H1 (cell line): ENCODE data around the gene ASCC3. TPM values are rescaled to one million over a fixed set of nuclear protein-coding genes. Genes with fewer than 3 reads are reported as not detected.

ENCODE experiments used
- CTCF ChIA-PET: fragments of 300-600 bp; sonication (Branson Sonifier 250); formaldehyde crosslinking; loops from one replicate; lab custom pipeline; 2021; ENCODE audit not compliant: partially characterized antibody; lab: Charles Lee
- POLR2A ChIA-PET: fragments of 300-600 bp; sonication (Branson Sonifier 250); formaldehyde crosslinking; loops from one replicate; lab custom pipeline; 2021; ENCODE audit warnings: inconsistent platforms; ENCODE audit not compliant: partially characterized antibody; lab: Charles Lee
- DNase-seq, 2 experiments: peaks; one replicate each; pipeline versions ENCODE4 v3.0.0 to v3.0.0-alpha.2; 2010 to 2022; ENCODE audit warnings: low spot score in 2 of 2, low read depth in 1 of 2, mixed read lengths in 1 of 2
- FAIRE-seq: peaks from 2 replicates; lab custom pipeline; 2011; peaks lifted over from hg19 to GRCh38; lab: Jason Lieb, UNC
- H2AFZ ChIP-seq: 2 replicates; pipeline ENCODE4 v1.8.1; 2012; ENCODE audit warnings: low read length, inconsistent platforms
- H2AK5ac ChIP-seq: 2 replicates; pipeline ENCODE4 v1.6.1; 2013; ENCODE audit warnings: low read depth, low read length
- H2BK120ac ChIP-seq: replicated peaks from 2 replicates; pipeline ENCODE3; 2013; ENCODE audit warnings: low read depth, low read length, inconsistent platforms
- H2BK12ac ChIP-seq: 2 replicates; pipeline ENCODE4 v1.6.1; 2013; ENCODE audit warnings: low read depth, low read length
- H2BK15ac ChIP-seq: 2 replicates; pipeline ENCODE4 v1.6.1; 2013; ENCODE audit warnings: low read length
- H2BK20ac ChIP-seq: 2 replicates; pipeline ENCODE4 v1.6.1; 2013; ENCODE audit warnings: low read length
- H2BK5ac ChIP-seq: 2 replicates; pipeline ENCODE4 v1.6.1; 2013; ENCODE audit warnings: low read depth, low read length
- H3K14ac ChIP-seq: 2 replicates; pipeline ENCODE4 v1.6.1; 2013; ENCODE audit warnings: inconsistent platforms; ENCODE audit not compliant: insufficient read length
- H3K18ac ChIP-seq: 2 replicates; pipeline ENCODE4 v1.6.1; 2013; ENCODE audit warnings: low read length; ENCODE audit errors: extremely low read depth
- H3K23ac ChIP-seq: 2 replicates; pipeline ENCODE4 v1.6.1; 2013; ENCODE audit warnings: inconsistent platforms; ENCODE audit not compliant: insufficient read length
- H3K23me2 ChIP-seq: 2 replicates; pipeline ENCODE4 v1.6.1; 2013; ENCODE audit warnings: low read depth, low read length
- H3K27ac ChIP-seq: 2 replicates; pipeline ENCODE4 v1.6.1; 2011; ENCODE audit warnings: low read depth, low read length, inconsistent platforms
- H3K27me3 ChIP-seq, 4 experiments: replicated peaks in 1 of 4; 1 replicate in 1 of 4; 2 replicates in 3 of 4; pipeline versions ENCODE4 v1.6.1 to v1.8.1; 2011 to 2013; ENCODE audit warnings: low read length in 3 of 4, mild to moderate bottlenecking in 3 of 4, inconsistent platforms in 2 of 4, mixed read lengths in 2 of 4, moderate library complexity in 1 of 4; ENCODE audit not compliant: control insufficient read depth in 3 of 4, insufficient read depth in 3 of 4; ENCODE audit errors: extremely low read depth in 1 of 4
- H3K36me3 ChIP-seq, 4 experiments: 2 replicates each; pipeline versions ENCODE4 v1.6.1 to v1.8.1; 2011 to 2013; ENCODE audit warnings: mild to moderate bottlenecking in 4 of 4, low read length in 3 of 4, moderate library complexity in 2 of 4, control low read depth in 1 of 4, inconsistent platforms in 1 of 4; ENCODE audit not compliant: insufficient read depth in 4 of 4, control insufficient read depth in 2 of 4
- H3K4ac ChIP-seq: replicated peaks from 2 replicates; pipeline ENCODE3; 2013; ENCODE audit warnings: low read length, low read depth, mixed read lengths, inconsistent platforms; ENCODE audit not compliant: insufficient read length
- H3K4me1 ChIP-seq, 4 experiments: replicated peaks in 1 of 4; 1 replicate in 1 of 4; 2 replicates in 3 of 4; pipeline versions ENCODE4 v1.6.1 to v1.8.1; 2011 to 2013; ENCODE audit warnings: low read length in 3 of 4, inconsistent platforms in 2 of 4, mixed read lengths in 1 of 4; ENCODE audit not compliant: insufficient read depth in 4 of 4, control insufficient read depth in 3 of 4
- H3K4me2 ChIP-seq, 2 experiments: 2 replicates each; pipeline versions ENCODE4 v1.6.1 to v1.8.1; 2011 to 2013; ENCODE audit warnings: low read depth in 2 of 2, low read length in 2 of 2, control low read depth in 1 of 2, inconsistent platforms in 1 of 2, mild to moderate bottlenecking in 1 of 2; ENCODE audit not compliant: insufficient read depth in 1 of 2
- H3K4me3 ChIP-seq, 4 experiments: fragments of 200-600, 300-600 bp in 1 of 4; sonication (generic), shearing (Covaris generic), sonication (Bioruptor Twin) in 1 of 4; 2 replicates each; pipeline versions ENCODE4 v1.5.1 to v1.8.1; 2011 to 2016; ENCODE audit warnings: low read length in 4 of 4, low read depth in 3 of 4, control low read depth in 2 of 4, inconsistent platforms in 2 of 4, mild to moderate bottlenecking in 2 of 4, mixed read lengths in 1 of 4, moderate library complexity in 1 of 4; ENCODE audit not compliant: insufficient read depth in 2 of 4; ENCODE audit errors: extremely low read depth in 1 of 4
- H3K56ac ChIP-seq: replicated peaks from 2 replicates; pipeline ENCODE3; 2013; ENCODE audit warnings: low read depth, mild to moderate bottlenecking, mixed read lengths, low read length, inconsistent platforms; ENCODE audit not compliant: insufficient read length
- H3K79me1 ChIP-seq: 2 replicates; pipeline ENCODE4 v1.6.1; 2013; ENCODE audit warnings: low read depth, low read length, control low read depth
- H3K79me2 ChIP-seq, 2 experiments: 2 replicates each; pipeline versions ENCODE4 v1.6.1 to v1.8.1; 2012 to 2013; ENCODE audit warnings: low read length in 2 of 2, mild to moderate bottlenecking in 2 of 2, inconsistent platforms in 1 of 2; ENCODE audit not compliant: insufficient read depth in 2 of 2, control insufficient read depth in 1 of 2
- H3K9ac ChIP-seq, 4 experiments: replicated peaks in 1 of 4; 1 replicate in 1 of 4; 2 replicates in 3 of 4; pipeline versions ENCODE4 v1.6.1 to v1.8.1; 2011 to 2013; ENCODE audit warnings: low read depth in 3 of 4, low read length in 3 of 4, control low read depth in 2 of 4, mild to moderate bottlenecking in 2 of 4, moderate library complexity in 2 of 4, inconsistent platforms in 1 of 4; ENCODE audit errors: extremely low read depth in 1 of 4
- H3K9me3 ChIP-seq, 2 experiments: 2 replicates each; pipeline versions ENCODE4 v1.6.1 to v1.8.1; 2012 to 2013; ENCODE audit warnings: mild to moderate bottlenecking in 2 of 2, moderate library complexity in 2 of 2, control low read depth in 1 of 2, inconsistent platforms in 1 of 2, low read depth in 1 of 2, low read length in 1 of 2, mixed read lengths in 1 of 2; ENCODE audit not compliant: insufficient read depth in 2 of 2
- H4K20me1 ChIP-seq, 2 experiments: replicated peaks in 1 of 2; 2 replicates each; pipeline versions ENCODE3 to v1.8.1; 2011 to 2013; ENCODE audit warnings: inconsistent platforms in 2 of 2, low read length in 2 of 2, mild to moderate bottlenecking in 1 of 2; ENCODE audit not compliant: insufficient read depth in 2 of 2, control insufficient read depth in 1 of 2
- H4K5ac ChIP-seq: 2 replicates; pipeline ENCODE4 v1.6.1; 2013; ENCODE audit warnings: low read length, low read depth, mixed read lengths, inconsistent platforms; ENCODE audit not compliant: insufficient read length
- H4K8ac ChIP-seq: 2 replicates; pipeline ENCODE4 v1.8.0; 2013; ENCODE audit warnings: mild to moderate bottlenecking, moderate library complexity, low read length, inconsistent platforms; ENCODE audit not compliant: insufficient read depth; ENCODE audit errors: extremely low read depth
- H4K91ac ChIP-seq: replicated peaks from 2 replicates; pipeline ENCODE3; 2013; ENCODE audit warnings: low read length, mixed read lengths, inconsistent platforms; ENCODE audit not compliant: insufficient read length
- BRCA1 ChIP-seq: IDR thresholded peaks from 2 replicates; pipeline ENCODE4 v1.6.1; 2012; ENCODE audit warnings: low read depth, low read length, improper control_type of control experiment
- GTF2F1 ChIP-seq: IDR thresholded peaks from 2 replicates; pipeline ENCODE4 v1.6.1; 2012; ENCODE audit warnings: low read depth, low read length, improper control_type of control experiment, borderline replicate concordance
- SRF ChIP-seq: IDR thresholded peaks from 2 replicates; pipeline ENCODE4 v1.6.1; 2011; ENCODE audit warnings: mild to moderate bottlenecking, low read depth, low read length, moderate library complexity
- WGBS, 2 experiments: shearing (Covaris generic) in 1 of 2; methylation state at CpG; one replicate each; pipeline versions ENCODE4 v1.1.6 to v1.1.7; 2013 to 2015; ENCODE audit warnings: low lambda C conversion rate in 2 of 2, mixed read lengths in 2 of 2, inconsistent platforms in 1 of 2, low coverage in 1 of 2, missing lambda C conversion rate in 1 of 2; ENCODE audit not compliant: insufficient replicate concordance in 2 of 2, insufficient coverage in 1 of 2, insufficient read length in 1 of 2; ENCODE audit errors: extremely low coverage in 1 of 2, missing lambda C conversion rate in 1 of 2; 5-methylcytosine and 5-hydroxymethylcytosine counted together
- polyA plus RNA-seq, 7 experiments: library from polyadenylated mRNA; depleted of rRNA in 3 of 7; stranded (reverse) in 5 of 7; unstranded in 2 of 7; fragments of >200 nt in 5 of 7; fragments of 200-250 nt in 2 of 7; gene quantifications; 1 replicate in 5 of 7; 2 replicates in 1 of 7; 4 replicates in 1 of 7; pipeline versions ENCODE4 v1.2.1 to v1.2.3, GENCODE V29; 2011 to 2013; ENCODE audit warnings: missing spikeins in 2 of 7, mixed read lengths in 2 of 7
- total RNA-seq: library from RNA; stranded (reverse); fragmentation: NEBNext Ultra II Directional; extraction: Animal tissue kit (Norgen Biotek cat#: 25700); gene quantifications from 2 replicates; pipeline ENCODE4 v1.2.1, GENCODE V29; 2021

ASCC3 gene
- total and polyA plus RNA-seq, 2 of the 8 experiments (the other 6 are each of a cell fraction or from before 2014, with no cell fraction given): 37.5 to 77.8 TPM

DNA sequence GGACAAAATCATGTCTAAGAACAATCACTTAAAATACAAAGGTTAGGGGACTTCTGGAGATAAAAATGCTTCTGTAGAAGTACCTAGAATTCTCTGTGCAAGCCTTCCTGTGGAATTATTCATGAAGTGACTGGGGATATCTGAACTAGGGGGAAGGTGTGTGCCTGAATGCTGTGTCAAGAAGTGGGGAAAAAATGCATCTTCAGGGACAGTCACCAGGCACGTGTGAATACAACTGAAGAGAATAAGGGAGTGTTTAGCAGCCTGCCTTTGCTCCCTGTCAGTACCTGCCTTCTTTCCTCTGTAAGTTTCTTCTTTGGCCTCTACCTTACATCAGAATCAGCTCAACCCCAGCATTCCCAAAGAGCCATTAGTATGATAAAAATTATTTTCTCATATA lies 201.0 kb downstream of the ASCC3 start:
- Histone ChIP-seq H2BK12ac (no peak overlapping the region), H3K79me2 (no peaks in the 10 kb centered on the region), H4K20me1 (no peaks in the 10 kb centered on the region), H3K9me3 (no peaks in the 10 kb centered on the region), H3K23ac (no peak overlapping the region), H3K27me3 (no peaks in the 10 kb centered on the region), H3K23me2 (no peaks in the 10 kb centered on the region), H3K27ac (no peak overlapping the region), H3K18ac (no peak overlapping the region), H3K4ac (no peak overlapping the region), H3K4me1 (no peaks in the 10 kb centered on the region), H4K8ac (no peak overlapping the region), H3K14ac (no peak overlapping the region), H3K56ac (no peak overlapping the region), H3K4me2 (no peak overlapping the region), H3K9ac (no peak overlapping the region), H2BK20ac (no peak overlapping the region), H2AFZ (no peak overlapping the region), H2BK5ac (no peak overlapping the region), H3K36me3 (no peaks in the 10 kb centered on the region)
- CTCF ChIA-PET: interaction anchor here (1.2 kb wide), 1 partner anchor 9 kb away, joined by 3 read pairs; no protein-coding TSS in a partner anchor
- no peak for FAIRE-seq
- TF ChIP-seq BRCA1 (no peak), GTF2F1 (no peak), SRF (no peak)
- TF ChIP-seq, all 59 proteins: peak for 0
- 67% methylated on average over 1 of the region's 1 CpG; no CpG with 5 or more reads in 1 of the 2 experiments for WGBS, 2 experiments
- DNase-seq: no peak
- H2BK120ac ChIP-seq: no peak overlapping the region
- no peak overlapping the region for H2AK5ac ChIP-seq
- no peaks in the 10 kb centered on the region for H3K79me1 ChIP-seq
- no peak overlapping the region for H4K5ac ChIP-seq
- no peak overlapping the region for H4K91ac ChIP-seq
- POLR2A ChIA-PET: interaction anchor here (0.6 kb wide), 1 partner anchor 249 kb away, joined by 4 read pairs; no protein-coding TSS in a partner anchor
- H2BK15ac ChIP-seq: no peak overlapping the region
- no peak overlapping the region for H3K4me3 ChIP-seq
